ENCODE results near the gene ANKRD42. TPM values are rescaled to one million over a fixed set of nuclear protein-coding genes. Genes with fewer than 3 reads are reported as not detected.

ANKRD42 gene
- total RNA-seq, 6 experiments from 2014 or later: 3.2 to 5.9 (median 3.6) TPM

- Histone ChIP-seq H3K9me3 (no peaks in the 10 kb centered on the region), H3K4me1 (peaks cover 0 to 31% (median 11%) of the 10 kb centered on the region in 4 donors), H3K36me3 (no peaks in the 10 kb centered on the region), H3K27ac (peak overlapping the region in 2 of 3 donors; percentile 99), H3K4me3 (peak overlapping the region; percentile 78 to 93 (median 91)), H3K27me3 (no peaks in the 10 kb centered on the region)
- 15% methylated on average over 3 of the region's 3 CpGs for WGBS (ENCODE audit: insufficient coverage, low coverage, low lambda C conversion rate, missing lambda C conversion rate)
- DNase-seq: no peak
- no peak for TF ChIP-seq CTCF (IDR thresholded peaks at IDR 0.05)
- no peak for TF ChIP-seq POLR2A (IDR thresholded peaks at IDR 0.05)
- no peak for ATAC-seq
- intact Hi-C loops (cut with DNase I): no loop called here
Observed at GRCh38 chr11:83284501-83285150, 91.1 kb downstream of the ANKRD42 start.

GRCh38 chr11:83285151-83285770 is 91.7 kb downstream of the ANKRD42 start:
- Histone ChIP-seq H3K9me3 (no peaks in the 10 kb centered on the region), H3K27ac (peak overlapping the region; percentile 96 to 99 (median 99)), H3K36me3 (no peaks in the 10 kb centered on the region), H3K4me1 (peaks cover 0 to 31% (median 11%) of the 10 kb centered on the region in 4 donors), H3K4me3 (peak overlapping the region; percentile 78 to 93 (median 91)), H3K27me3 (no peaks in the 10 kb centered on the region)
- intact Hi-C loops (cut with DNase I): no loop called here
- WGBS (ENCODE audit: insufficient coverage, low coverage, low lambda C conversion rate, missing lambda C conversion rate): 0% methylated on average over 16 of the region's 22 CpGs
- peak; percentile 51 to 60 (median 54) for ATAC-seq
- no peak for DNase-seq
- TF ChIP-seq POLR2A (IDR thresholded peaks at IDR 0.05): no peak
- no peak for TF ChIP-seq CTCF (IDR thresholded peaks at IDR 0.05)

GRCh38 chr11:83285771-83286528 is 92.4 kb downstream of the ANKRD42 start, which contains the start of gene CCDC90B:
Gene CCDC90B (minus strand): TSS chr11:83286367. CDS start chr11:83285972, 395 bp downstream.
- intact Hi-C loops (cut with DNase I): no loop called here
- no peaks in the 10 kb centered on the region for H3K9me3 ChIP-seq
- H3K27ac ChIP-seq: peak within 1 kb of the TSS; percentile 96 to 99 (median 99)
- no peaks in the 10 kb centered on the region for H3K27me3 ChIP-seq
- peak in 2 of 4 donors; percentile 43 to 55 for TF ChIP-seq CTCF (IDR thresholded peaks at IDR 0.05)
- peak; percentile 98 for TF ChIP-seq POLR2A (IDR thresholded peaks at IDR 0.05)
- 0% methylated on average over 18 of the region's 55 CpGs for WGBS (ENCODE audit: insufficient coverage, low coverage, low lambda C conversion rate, missing lambda C conversion rate)
- ATAC-seq: peak; percentile 92 to 96 (median 94)
- peak within 1 kb of the TSS; percentile 78 to 93 (median 91) for H3K4me3 ChIP-seq
- peaks cover 0 to 30% (median 11%) of the 10 kb centered on the region in 4 donors for H3K4me1 ChIP-seq
- peak; percentile 95 to 98 (median 98) for DNase-seq
- H3K36me3 ChIP-seq: no peaks in the 10 kb centered on the region

- H3K4me1 ChIP-seq: peaks cover 0 to 21% (median 8%) of the 10 kb centered on the region in 4 donors
Observed at GRCh38 chr11:83287631-83288030, 94.1 kb downstream of the ANKRD42 start.

More at GRCh38 chr11:83287631-83288030, 94.1 kb downstream of the ANKRD42 start:
- WGBS (ENCODE audit: insufficient coverage, low coverage, low lambda C conversion rate, missing lambda C conversion rate): 85% methylated on average over 4 of the region's 6 CpGs
- H3K4me3 ChIP-seq: no peak overlapping the region
- H3K9me3 ChIP-seq: no peaks in the 10 kb centered on the region
- no peak for ATAC-seq
- no peak overlapping the region for H3K27ac ChIP-seq
- H3K36me3 ChIP-seq: no peaks in the 10 kb centered on the region
- intact Hi-C loops (cut with DNase I): no loop called here
- DNase-seq: no peak
- H3K27me3 ChIP-seq: no peaks in the 10 kb centered on the region
- no peak for TF ChIP-seq POLR2A (IDR thresholded peaks at IDR 0.05)
- TF ChIP-seq CTCF (IDR thresholded peaks at IDR 0.05): no peak

All from right lobe of liver (tissue), 6 donors.